T-helper 9 cell (primary cell): ENCODE measurements around the gene GAK.
"Not testable (repeated sequence)": the region's sequence is repeated elsewhere in the genome, so short reads cannot be mapped to it uniquely, and the experiment has no call there.

Experiments
- DNase-seq: peaks from one replicate; pipeline ENCODE4 v3.0.0-alpha.2; 2020

The GAK gene

GRCh38 chr4:808860-809570, 123.1 kb downstream of the GAK start:
- DNase-seq, result no peak

GRCh38 chr4:807792-808191, 124.3 kb downstream of the GAK start:
- DNase-seq, result no peak

- not testable (repeated sequence) for DNase-seq
Measured at GRCh38 chr4:806979-807378, 125.1 kb downstream of the GAK start.

GRCh38 chr4:804804-805203, 127.3 kb downstream of the GAK start:
- no peak for DNase-seq

- DNase-seq, result no peak
Measured at GRCh38 chr4:803884-804283, 128.2 kb downstream of the GAK start.

GRCh38 chr4:801436-802124, 130.5 kb downstream of the GAK start:
- DNase-seq, result no peak
